ENCODE measurements around the gene SLC7A4.

Gene SLC7A4

GRCh38 chr22:20997536-20998257 is 34.7 kb downstream of the SLC7A4 start:
- no peak for DNase-seq

- no peak for DNase-seq
Measured at GRCh38 chr22:20996598-20997535, 35.5 kb downstream of the SLC7A4 start.

GRCh38 chr22:20996031-20996410 is 36.3 kb downstream of the SLC7A4 start:
- DNase-seq = no peak

- no peak for DNase-seq
Measured at GRCh38 chr22:20995329-20996030, 36.9 kb downstream of the SLC7A4 start.

- DNase-seq = no peak
Measured at GRCh38 chr22:20994902-20995241, 37.5 kb downstream of the SLC7A4 start.

- DNase-seq = no peak
Measured at GRCh38 chr22:20994128-20994901, 38.0 kb downstream of the SLC7A4 start.

GRCh38 chr22:20993304-20994127 is 38.8 kb downstream of the SLC7A4 start:
- no peak for DNase-seq

GRCh38 chr22:20992456-20993303 is 39.7 kb downstream of the SLC7A4 start:
- no peak for DNase-seq

GRCh38 chr22:20992056-20992442 is 40.3 kb downstream of the SLC7A4 start:
- DNase-seq = no peak

- DNase-seq = no peak
Measured at GRCh38 chr22:20991252-20992055, 40.9 kb downstream of the SLC7A4 start.

- no peak for DNase-seq
Measured at GRCh38 chr22:20990184-20991180, 41.9 kb downstream of the SLC7A4 start.

GRCh38 chr22:20989323-20990138 is 42.8 kb downstream of the SLC7A4 start:
- DNase-seq = no peak

- no peak for DNase-seq
Measured at GRCh38 chr22:20988573-20989322, 43.6 kb downstream of the SLC7A4 start.

GRCh38 chr22:20987375-20987774 is 45.0 kb downstream of the SLC7A4 start:
- no peak for DNase-seq

- DNase-seq = no peak
Measured at GRCh38 chr22:20986365-20986764, 46.0 kb downstream of the SLC7A4 start.

- no peak for DNase-seq
Measured at GRCh38 chr22:20985720-20986119, 46.6 kb downstream of the SLC7A4 start.

All from activated CD4-positive, alpha-beta T cell treated with anti-CD3 and anti-CD28 coated beads for 4 hours (primary cell).